GM18858 (cell line): ENCODE data around the gene INTS1.

Source experiments
- ATAC-seq: cut with Tn5 transposase; IDR thresholded peaks from one replicate; pipeline ENCODE4 v1.9.1; 2021; ENCODE audit not compliant: unreplicated experiment

Gene INTS1

GRCh38 chr7:1434891-1435670 is 69.1 kb downstream of the INTS1 start:
- no peak for ATAC-seq

GRCh38 chr7:1434165-1434718 is 69.9 kb downstream of the INTS1 start:
- ATAC-seq = no peak

- no peak for ATAC-seq
Observed at GRCh38 chr7:1433128-1433920, 70.9 kb downstream of the INTS1 start.

- ATAC-seq = no peak
Observed at GRCh38 chr7:1432411-1433082, 71.6 kb downstream of the INTS1 start.

- no peak for ATAC-seq
Observed at GRCh38 chr7:1431634-1432380, 72.4 kb downstream of the INTS1 start.

GRCh38 chr7:1431226-1431625 is 73.0 kb downstream of the INTS1 start:
- ATAC-seq = no peak

- ATAC-seq = no peak
Observed at GRCh38 chr7:1430056-1430845, 73.9 kb downstream of the INTS1 start.

GRCh38 chr7:1428941-1429501 is 75.2 kb downstream of the INTS1 start:
- ATAC-seq = no peak

GRCh38 chr7:1427064-1427657 is 77.0 kb downstream of the INTS1 start:
- ATAC-seq = no peak

GRCh38 chr7:1426474-1426873 is 77.7 kb downstream of the INTS1 start:
- ATAC-seq = no peak

- no peak for ATAC-seq
Observed at GRCh38 chr7:1425292-1426136, 78.7 kb downstream of the INTS1 start.

GRCh38 chr7:1424041-1424440 is 80.1 kb downstream of the INTS1 start:
- no peak for ATAC-seq

- ATAC-seq = no peak
Observed at GRCh38 chr7:1423264-1423811, 80.9 kb downstream of the INTS1 start.

GRCh38 chr7:1422512-1423263 is 81.5 kb downstream of the INTS1 start:
- no peak for ATAC-seq

GRCh38 chr7:1421946-1422345 is 82.2 kb downstream of the INTS1 start:
- ATAC-seq = no peak

GRCh38 chr7:1421020-1421790 is 83.0 kb downstream of the INTS1 start:
- no peak for ATAC-seq
